Thymus (tissue), 11 donors: Measurements from ENCODE around the gene ITGB3. TPM values are rescaled to one million over a fixed set of nuclear protein-coding genes. Genes with fewer than 3 reads are reported as not detected.
A peak's percentile ranks its signal among the peaks of the same experiment; 100 is the strongest.
"Not testable (repeated sequence)": the region's sequence is repeated elsewhere in the genome, so short reads cannot be mapped to it uniquely, and the experiment has no call there.

Experiments used
- DNase-seq, 9 donors: peaks; one replicate each; pipeline ENCODE4 v3.0.0-alpha.2; 2013; ENCODE audit warnings: low spot score in 9 of 9, low read depth in 6 of 9, missing footprints in 1 of 9
- H3K27ac ChIP-seq, 2 donors: one replicate each; pipeline ENCODE4 v1.5.1; 2013; ENCODE audit warnings: control low read depth in 1 of 2, low read depth in 1 of 2, low read length in 1 of 2, mild to moderate bottlenecking in 1 of 2, moderate library complexity in 1 of 2
- H3K27me3 ChIP-seq, 2 donors: one replicate each; pipeline ENCODE4 v1.5.1; 2013; ENCODE audit warnings: low read length in 1 of 2; ENCODE audit not compliant: control insufficient read depth in 2 of 2, insufficient read depth in 1 of 2
- H3K36me3 ChIP-seq, 2 donors: one replicate each; pipeline ENCODE4 v1.5.1; 2013; ENCODE audit warnings: low read length in 1 of 2, mild to moderate bottlenecking in 1 of 2, moderate library complexity in 1 of 2; ENCODE audit not compliant: control insufficient read depth in 2 of 2, insufficient read depth in 2 of 2
- H3K4me1 ChIP-seq, 2 donors: one replicate each; pipeline ENCODE4 v1.5.1; 2013; ENCODE audit warnings: low read length in 2 of 2; ENCODE audit not compliant: control insufficient read depth in 2 of 2, insufficient read depth in 2 of 2
- H3K4me3 ChIP-seq, 2 donors: one replicate each; pipeline ENCODE4 v1.5.1; 2013; ENCODE audit warnings: low read length in 2 of 2, control low read depth in 1 of 2, mild to moderate bottlenecking in 1 of 2
- H3K9me3 ChIP-seq, 2 donors: one replicate each; pipeline ENCODE4 v1.5.1; 2013; ENCODE audit warnings: low read length in 1 of 2, mild to moderate bottlenecking in 1 of 2; ENCODE audit not compliant: control insufficient read depth in 2 of 2, insufficient read depth in 1 of 2
- WGBS: extraction: QIAGEN DNeasy Blood & Tissue Kit; methylation state at CpG from one replicate; pipeline ENCODE4 v1.1.7; 2013; 5-methylcytosine and 5-hydroxymethylcytosine counted together
- polyA plus RNA-seq: library from polyadenylated mRNA; stranded (reverse); fragments of 200-250 nt; gene quantifications from one replicate; pipeline ENCODE4 v1.2.3, GENCODE V29; 2013
- total RNA-seq: library from RNA; stranded (reverse); fragments of 120-200 nt; gene quantifications from one replicate; pipeline ENCODE4 v1.2.4, GENCODE V29; 2013
- donor health status: healthy.

Gene ITGB3
- total and polyA plus RNA-seq, 2 donors: 0.52 to 1.7 TPM

DNA sequence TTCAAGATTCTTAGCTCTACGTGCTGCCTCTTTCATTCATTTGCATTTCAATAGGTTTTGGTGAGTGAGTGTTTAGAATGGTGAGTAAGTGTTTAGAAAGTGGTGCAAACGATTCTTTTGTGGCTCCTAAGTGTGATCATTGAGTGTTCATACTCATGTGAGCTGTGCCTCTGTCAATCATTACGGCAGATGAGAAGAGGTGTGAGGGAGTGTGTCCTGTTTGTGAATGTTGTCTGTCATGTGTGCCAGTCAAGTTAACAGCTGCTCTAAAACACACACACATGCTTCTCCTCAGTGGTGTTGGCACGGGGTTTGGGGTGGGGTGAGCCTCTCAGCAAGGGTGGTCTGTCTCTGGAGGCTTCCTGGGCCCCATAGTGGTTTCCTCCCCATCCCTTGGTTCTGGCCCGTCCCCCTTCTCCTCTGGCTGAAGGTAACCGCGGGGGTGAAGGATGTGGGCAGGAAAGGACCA, 33.1 kb upstream of the ITGB3 start:
- H3K9me3 ChIP-seq: peaks cover 0 to 17% of the 10 kb centered on the region in 2 donors
- H3K27me3 ChIP-seq: no peaks in the 10 kb centered on the region
- peaks cover 5 to 35% of the 10 kb centered on the region in 2 donors for H3K4me1 ChIP-seq
- H3K4me3 ChIP-seq: no peak overlapping the region
- H3K36me3 ChIP-seq: no peaks in the 10 kb centered on the region
- 12% methylated on average over 7 of the region's 7 CpGs for WGBS
- no peak overlapping the region for H3K27ac ChIP-seq
- peak in 1 of 9 donors; percentile 51 for DNase-seq

DNA sequence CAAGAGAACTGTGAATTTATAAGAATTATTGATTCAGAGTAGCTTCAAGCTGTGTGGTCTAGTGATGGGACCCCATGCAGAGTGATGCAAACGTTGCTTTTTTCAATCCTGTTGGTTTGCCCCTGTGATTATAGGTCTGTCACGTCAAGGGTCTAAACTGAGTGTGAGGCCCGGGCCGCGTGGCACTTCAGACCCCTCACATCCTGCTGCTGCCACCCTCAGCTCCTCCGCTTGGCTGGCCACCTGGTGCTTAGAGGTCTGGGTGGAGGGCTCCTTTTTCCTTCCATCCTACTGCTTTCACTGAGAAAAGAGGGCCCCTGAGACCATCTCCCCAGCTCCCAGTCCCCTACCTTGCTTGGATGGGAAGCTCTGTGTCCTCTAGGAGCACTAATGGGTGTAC, 32.5 kb upstream of the ITGB3 start:
- Histone ChIP-seq H3K4me3 (no peak overlapping the region), H3K4me1 (peaks cover 5 to 35% of the 10 kb centered on the region in 2 donors), H3K27ac (no peak overlapping the region), H3K27me3 (no peaks in the 10 kb centered on the region), H3K36me3 (no peaks in the 10 kb centered on the region), H3K9me3 (peaks cover 0 to 17% of the 10 kb centered on the region in 2 donors)
- no peak for DNase-seq
- WGBS: 25% methylated on average over 6 of the region's 6 CpGs

DNA sequence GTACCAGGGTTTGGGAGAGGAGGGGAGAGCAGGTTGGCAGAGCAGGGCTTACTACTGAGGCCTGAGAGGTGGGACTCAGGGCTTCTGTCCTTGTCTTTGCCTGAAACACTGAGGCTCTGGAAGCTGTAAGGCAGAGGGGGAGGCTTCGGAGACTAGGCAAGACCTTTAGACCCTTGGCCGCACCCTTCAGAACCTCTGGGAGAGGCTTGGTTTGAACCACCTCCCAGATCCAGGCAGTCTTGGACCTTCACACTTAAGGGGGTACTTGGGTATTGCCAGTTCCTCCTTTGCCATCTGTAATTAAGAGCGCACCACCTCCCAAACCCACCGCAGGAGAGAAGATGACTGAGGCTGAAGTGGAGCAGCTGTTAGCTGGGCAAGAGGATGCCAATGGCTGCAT, 31.6 kb upstream of the ITGB3 start:
- Histone ChIP-seq H3K4me1 (peaks cover 5 to 35% of the 10 kb centered on the region in 2 donors), H3K27me3 (no peaks in the 10 kb centered on the region)

DNA sequence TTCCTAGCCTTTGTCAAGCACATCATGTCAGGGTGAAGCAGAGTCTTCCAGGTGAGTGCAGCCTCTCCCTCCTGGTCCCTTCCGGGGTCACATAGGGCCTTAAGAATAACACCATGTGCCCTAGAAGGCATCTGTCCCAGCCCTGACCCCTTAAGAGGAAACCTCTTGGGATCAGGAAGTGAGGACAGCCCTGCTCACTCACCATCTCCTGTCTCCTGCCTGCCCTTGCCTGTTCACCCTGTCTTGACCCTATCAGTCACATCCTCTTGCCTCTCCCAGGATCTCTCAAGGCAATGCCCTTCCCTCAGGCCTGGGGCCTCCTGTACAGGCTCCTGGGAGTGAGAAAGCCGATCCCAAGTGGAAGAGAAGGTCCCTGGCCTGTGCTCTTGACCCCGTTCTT, 30.6 kb upstream of the ITGB3 start:
- H3K27ac ChIP-seq: no peak overlapping the region
- WGBS: 95% methylated on average over 3 of the region's 3 CpGs

More for the DNA sequence above, 31.6 kb upstream of the ITGB3 start:
- WGBS: 98% methylated on average over 4 of the region's 4 CpGs
- Histone ChIP-seq H3K4me3 (no peak overlapping the region), H3K27ac (no peak overlapping the region), H3K36me3 (no peaks in the 10 kb centered on the region), H3K9me3 (peaks cover 0 to 17% of the 10 kb centered on the region in 2 donors)
- DNase-seq: no peak

DNA sequence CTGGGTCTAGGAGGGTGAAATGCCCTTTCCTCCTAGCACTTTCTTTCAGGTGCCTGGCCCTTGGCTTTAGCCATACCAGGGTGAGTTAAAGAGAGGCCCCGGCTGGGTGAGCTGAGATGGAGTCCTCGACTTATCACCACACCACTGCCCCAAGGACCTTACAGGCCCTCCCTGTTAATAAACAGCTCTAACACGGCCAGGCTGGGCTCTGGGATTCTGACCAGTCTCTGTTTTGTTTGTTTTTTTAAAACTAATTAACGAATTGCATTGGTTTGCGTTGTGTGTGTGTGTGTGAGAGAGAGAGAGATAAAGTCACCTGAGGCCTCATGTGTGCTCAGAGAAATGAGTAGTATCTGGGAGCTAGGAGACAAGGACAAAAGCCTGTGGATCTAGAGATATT, 30.2 kb upstream of the ITGB3 start:
- H3K9me3 ChIP-seq: peaks cover 0 to 17% of the 10 kb centered on the region in 2 donors
- H3K27me3 ChIP-seq: no peaks in the 10 kb centered on the region
- H3K27ac ChIP-seq: no peak overlapping the region
- H3K4me3 ChIP-seq: no peak overlapping the region
- WGBS: 97% methylated on average over 5 of the region's 5 CpGs
- H3K4me1 ChIP-seq: peaks cover 5 to 33% of the 10 kb centered on the region in 2 donors
- H3K36me3 ChIP-seq: no peaks in the 10 kb centered on the region
- no peak for DNase-seq

More for the DNA sequence above, 30.6 kb upstream of the ITGB3 start:
- H3K4me1 ChIP-seq: peaks cover 5 to 35% of the 10 kb centered on the region in 2 donors
- H3K27me3 ChIP-seq: no peaks in the 10 kb centered on the region
- H3K9me3 ChIP-seq: peaks cover 0 to 17% of the 10 kb centered on the region in 2 donors
- no peak overlapping the region for H3K4me3 ChIP-seq
- no peak for DNase-seq
- H3K36me3 ChIP-seq: no peaks in the 10 kb centered on the region

DNA sequence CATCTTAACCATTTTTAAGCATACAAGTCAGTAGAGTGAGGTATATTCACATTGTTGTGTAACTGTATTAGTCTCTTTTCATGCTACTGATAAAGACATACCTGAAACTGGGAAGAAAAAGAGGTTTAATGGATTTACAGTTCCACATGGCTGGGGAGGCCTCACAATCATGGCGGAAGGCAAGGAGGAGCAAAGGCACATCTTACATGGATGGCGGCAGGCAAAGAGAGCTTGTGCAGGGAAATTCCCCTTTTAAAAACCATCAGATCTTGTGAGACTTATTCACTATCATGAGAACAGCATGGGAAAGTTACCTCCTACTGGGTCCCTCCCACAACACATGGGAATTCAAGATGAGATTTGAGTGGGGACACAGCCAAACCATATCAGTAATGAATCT, 29.6 kb upstream of the ITGB3 start:
- H3K4me1 ChIP-seq: peaks cover 1 to 27% of the 10 kb centered on the region in 2 donors

DNA sequence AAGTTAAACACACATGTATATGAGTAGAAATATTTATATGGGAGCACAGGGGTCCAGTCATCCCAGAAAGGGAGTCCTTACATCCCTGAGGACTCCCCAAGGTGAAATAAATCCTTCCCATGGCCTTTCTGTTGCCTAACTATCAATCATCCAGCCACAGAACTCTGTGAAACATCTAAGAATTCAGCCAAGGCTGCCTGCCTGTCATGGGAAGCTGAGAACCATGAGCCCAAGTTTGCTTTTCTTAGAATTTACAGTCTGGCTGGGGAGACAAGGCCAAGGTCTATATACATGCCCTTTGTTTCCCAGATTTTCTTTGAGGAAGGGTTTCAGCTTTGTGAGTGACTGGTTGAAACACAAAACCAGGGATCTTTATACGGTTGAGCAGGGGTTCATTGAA, 28.7 kb upstream of the ITGB3 start:
- peaks cover 0 to 20% of the 10 kb centered on the region in 2 donors for H3K4me1 ChIP-seq

More for the DNA sequence above, 29.6 kb upstream of the ITGB3 start:
- WGBS: 96% methylated on average over 2 of the region's 2 CpGs
- H3K4me3 ChIP-seq, H3K36me3 ChIP-seq, H3K27ac ChIP-seq, H3K27me3 ChIP-seq, DNase-seq: not testable (repeated sequence)
- H3K9me3 ChIP-seq: peaks cover 0 to 17% of the 10 kb centered on the region in 2 donors

DNA sequence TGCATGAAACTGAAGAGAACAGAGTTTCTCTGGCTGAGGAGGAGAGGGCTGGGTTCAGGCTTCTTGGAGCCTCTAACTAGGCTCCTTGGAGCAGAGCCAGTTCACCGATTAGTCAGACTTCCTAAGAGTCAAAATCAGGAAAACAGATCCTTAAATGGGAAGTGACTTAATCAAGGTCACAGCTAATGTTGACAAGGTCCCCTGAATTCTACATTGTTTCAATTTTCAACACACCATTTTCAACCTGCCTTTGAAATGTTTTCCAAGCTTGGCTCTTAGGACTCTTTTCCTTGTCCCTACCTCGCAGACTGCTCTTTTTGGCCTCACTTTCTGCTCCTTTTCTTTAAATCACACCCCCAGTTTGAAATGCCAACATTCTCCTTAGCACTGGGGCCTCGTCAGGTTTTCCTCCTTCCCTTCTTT, 28.2 kb upstream of the ITGB3 start:
- Histone ChIP-seq H3K4me1 (peaks cover 0 to 17% of the 10 kb centered on the region in 2 donors), H3K27me3 (peaks cover 0 to 4% of the 10 kb centered on the region in 2 donors), H3K4me3 (no peak overlapping the region), H3K9me3 (peaks cover 0 to 17% of the 10 kb centered on the region in 2 donors), H3K27ac (peak overlapping the region in 1 of 2 donors; percentile 60), H3K36me3 (no peaks in the 10 kb centered on the region)
- 68% methylated on average over 3 of the region's 3 CpGs for WGBS
- DNase-seq: no peak

More for the DNA sequence above, 28.7 kb upstream of the ITGB3 start:
- no peak for DNase-seq
- no peak overlapping the region for H3K4me3 ChIP-seq
- H3K27me3 ChIP-seq: peaks cover 0 to under 1% of the 10 kb centered on the region in 2 donors
- peak overlapping the region in 1 of 2 donors; percentile 26 for H3K27ac ChIP-seq
- H3K9me3 ChIP-seq: peaks cover 0 to 17% of the 10 kb centered on the region in 2 donors
- no peaks in the 10 kb centered on the region for H3K36me3 ChIP-seq
- 93% methylated on average over 1 of the region's 1 CpG for WGBS

DNA sequence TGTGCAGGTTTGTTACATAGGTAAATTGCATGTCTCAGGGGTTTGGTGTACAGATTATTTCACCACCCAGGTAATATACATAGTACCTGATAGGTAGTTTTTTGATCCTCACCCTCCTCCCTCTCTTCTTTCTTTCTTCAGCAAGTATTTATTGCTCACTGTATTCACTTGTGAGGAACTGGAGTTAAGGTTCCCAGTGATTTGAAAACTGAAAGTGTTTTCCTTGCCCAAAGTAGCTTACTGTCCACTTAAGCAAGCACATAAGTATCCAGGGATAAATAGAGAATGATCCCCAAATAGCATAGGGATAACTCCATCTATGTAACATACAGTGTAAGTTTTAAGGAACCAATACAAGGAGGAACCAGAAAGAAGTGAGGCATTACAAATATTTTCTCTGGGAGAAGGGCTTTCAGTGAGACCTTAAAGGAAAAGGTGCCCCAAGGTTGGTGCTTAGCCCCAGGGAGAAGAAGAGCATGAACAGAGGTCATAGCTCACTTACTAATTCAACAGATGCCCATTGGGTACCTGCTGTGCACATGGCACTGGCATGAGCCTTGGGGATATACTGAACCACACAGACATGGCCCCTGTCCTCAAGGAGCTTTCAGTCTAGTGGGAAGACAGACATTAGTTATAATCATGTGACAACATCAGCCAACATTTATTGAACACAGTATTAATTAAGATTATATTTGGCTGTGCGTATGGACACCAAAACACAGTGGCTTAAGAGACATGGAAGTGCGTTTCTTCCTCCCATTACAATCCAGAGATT, 27.5 kb upstream of the ITGB3 start:
- Histone ChIP-seq H3K4me1 (peaks cover 0 to 10% of the 10 kb centered on the region in 2 donors), H3K27ac (peak overlapping the region in 1 of 2 donors; percentile 32), H3K4me3 (no peak overlapping the region), H3K9me3 (peaks cover 0 to 17% of the 10 kb centered on the region in 2 donors), H3K27me3 (peaks cover 0 to 10% of the 10 kb centered on the region in 2 donors), H3K36me3 (no peaks in the 10 kb centered on the region)
- WGBS: 98% methylated on average over 2 of the region's 2 CpGs
- no peak for DNase-seq
